ENCODE results near the gene MRPL2. TPM values are rescaled to one million over a fixed set of nuclear protein-coding genes. Genes with fewer than 3 reads are reported as not detected.
A peak's percentile ranks its signal among the peaks of the same experiment; 100 is the strongest.

MRPL2 gene
- total RNA-seq, result 76.4 TPM
- long read RNA-seq, transcript MRPL2-202 (7 exons, 1,588 nt), result major isoform, 10 of 18 reads
- long read RNA-seq, partial matches to known transcripts, result 0 of 18 reads
- long read RNA-seq, other reads (novel, unspliced or antisense), result 2 of 18 reads

- DNase-seq (ENCODE audit: low spot score), result peak; percentile 100
- intact Hi-C loops (cut with DNase I), result loop anchor here (1.0 kb wide), 1 partner anchor 46 kb away; the partner anchor contains the start of gene MEA1
These were observed at the start of gene MRPL2, which contains the start of gene KLC4 for GRCh38 chr6:43059168-43060033. MRPL2 (minus strand) TSS chr6:43059434; CDS start chr6:43059381, 53 bp downstream. KLC4 (plus strand) TSS chr6:43059631; CDS start chr6:43061336, 1,705 bp downstream.

DNA sequence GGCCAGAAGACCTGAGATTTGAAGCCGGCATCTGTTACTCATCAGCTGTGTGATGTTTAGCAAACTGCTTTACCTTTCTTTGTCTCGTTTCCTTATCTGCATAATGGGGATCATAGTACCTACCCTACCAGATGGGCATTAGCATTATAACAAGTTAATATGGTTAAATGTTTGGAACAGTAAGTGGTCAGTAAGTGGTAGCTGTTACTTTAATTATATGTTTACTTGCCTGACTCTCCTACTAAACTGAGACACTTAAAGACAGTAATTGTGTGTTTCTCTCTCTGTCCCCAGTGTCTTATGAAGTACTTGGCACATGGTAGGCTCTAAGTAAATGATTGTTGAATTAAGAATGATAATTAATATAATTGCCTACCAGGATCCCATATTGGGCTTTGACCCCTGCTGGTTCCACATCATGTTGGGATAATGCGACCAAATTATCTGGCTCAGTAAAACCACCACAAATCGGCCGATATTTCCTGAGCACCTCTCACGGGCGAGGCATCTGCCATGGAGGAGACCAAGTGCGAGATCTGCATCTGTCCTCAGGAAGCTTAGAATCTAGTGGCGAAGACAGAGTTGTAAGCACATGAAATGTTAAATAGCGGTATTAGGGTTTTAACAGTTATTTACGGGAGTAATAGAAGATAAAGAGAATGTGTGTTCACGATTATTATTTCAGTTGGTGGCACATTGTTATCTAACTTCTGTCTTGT lies 48.3 kb upstream of the MRPL2 start:
- intact Hi-C loops (cut with DNase I), result no loop called here
- DNase-seq (ENCODE audit: low spot score), result peak; percentile 33

- intact Hi-C loops (cut with DNase I), result no loop called here
- no peak for DNase-seq (ENCODE audit: low spot score)
These were observed 46.4 kb upstream of the MRPL2 start for GRCh38 chr6:43105538-43106222.

DNA sequence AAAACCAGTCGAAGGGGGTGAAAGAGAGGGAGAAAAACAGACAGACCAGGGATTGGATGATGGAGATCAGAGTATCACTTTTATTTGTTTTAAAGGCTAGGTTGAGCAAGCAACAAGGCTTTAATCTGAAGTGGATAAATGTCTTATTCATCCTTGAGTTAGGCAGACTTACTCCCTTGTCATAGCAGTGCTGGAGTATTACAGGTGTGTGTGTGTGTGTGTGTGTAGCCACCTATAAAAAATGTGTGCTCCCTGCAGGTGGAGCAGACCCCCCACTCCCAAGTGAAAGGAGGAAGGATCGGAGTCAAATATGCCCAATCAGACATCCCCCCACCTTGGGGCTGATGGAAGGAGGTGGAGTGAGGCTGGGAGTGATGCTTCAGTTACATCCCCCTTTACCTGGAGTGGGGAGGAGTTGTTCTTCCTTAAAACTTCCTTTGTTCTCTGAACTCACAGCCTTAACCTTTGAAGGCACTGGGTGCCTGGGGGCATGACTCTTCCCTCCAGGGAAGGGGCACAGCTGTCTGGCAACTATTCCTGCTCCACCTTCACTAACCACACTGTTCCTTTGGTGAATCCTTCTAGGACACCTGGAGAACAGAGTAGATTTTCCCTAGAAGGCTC lies 44.1 kb upstream of the MRPL2 start:
- intact Hi-C loops (cut with DNase I), result no loop called here

GRCh38 chr6:43101497-43101896 lies 42.3 kb upstream of the MRPL2 start:
- intact Hi-C loops (cut with DNase I), result no loop called here
- no peak for DNase-seq (ENCODE audit: low spot score)

More for the DNA sequence above, 44.1 kb upstream of the MRPL2 start:
- DNase-seq (ENCODE audit: low spot score), result no peak

GRCh38 chr6:43097502-43097901 lies 38.3 kb upstream of the MRPL2 start:
- DNase-seq (ENCODE audit: low spot score), result no peak
- intact Hi-C loops (cut with DNase I), result no loop called here

- intact Hi-C loops (cut with DNase I), result no loop called here
- no peak for DNase-seq (ENCODE audit: low spot score)
These were observed 37.9 kb upstream of the MRPL2 start for GRCh38 chr6:43097098-43097489.

DNA sequence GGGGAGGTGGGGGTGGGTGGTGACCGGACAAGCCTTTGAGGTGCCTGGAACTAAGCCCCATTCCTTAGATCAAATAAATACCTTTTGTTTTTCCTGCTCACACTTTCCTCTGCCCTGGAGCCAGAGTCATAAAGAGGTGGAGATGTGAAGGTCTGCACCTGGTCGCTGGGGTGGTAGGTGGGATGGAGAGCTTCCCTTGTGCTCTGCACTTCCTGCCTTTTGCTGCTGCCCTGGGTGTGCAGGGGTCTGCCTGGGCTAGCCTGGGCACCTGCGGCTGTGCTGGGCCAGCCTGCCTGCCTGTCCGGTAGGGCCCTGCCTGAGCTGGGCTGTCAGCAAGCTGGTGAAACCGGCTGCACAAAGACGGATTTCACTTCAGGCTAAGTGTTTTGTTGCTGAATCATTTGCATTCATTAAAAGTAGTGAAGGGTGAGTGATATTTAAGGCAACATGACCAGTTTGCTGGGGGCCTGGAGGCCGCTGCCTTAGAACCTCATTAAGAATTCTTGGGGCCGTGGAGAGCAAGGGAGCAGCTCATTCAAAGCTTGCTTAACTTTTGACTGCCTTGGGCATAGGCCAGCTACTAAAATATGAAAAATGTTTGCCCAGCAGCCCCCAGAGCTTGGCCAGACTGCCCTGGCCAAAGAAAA lies 37.3 kb upstream of the MRPL2 start:
- intact Hi-C loops (cut with DNase I), result no loop called here
- no peak for DNase-seq (ENCODE audit: low spot score)

DNA sequence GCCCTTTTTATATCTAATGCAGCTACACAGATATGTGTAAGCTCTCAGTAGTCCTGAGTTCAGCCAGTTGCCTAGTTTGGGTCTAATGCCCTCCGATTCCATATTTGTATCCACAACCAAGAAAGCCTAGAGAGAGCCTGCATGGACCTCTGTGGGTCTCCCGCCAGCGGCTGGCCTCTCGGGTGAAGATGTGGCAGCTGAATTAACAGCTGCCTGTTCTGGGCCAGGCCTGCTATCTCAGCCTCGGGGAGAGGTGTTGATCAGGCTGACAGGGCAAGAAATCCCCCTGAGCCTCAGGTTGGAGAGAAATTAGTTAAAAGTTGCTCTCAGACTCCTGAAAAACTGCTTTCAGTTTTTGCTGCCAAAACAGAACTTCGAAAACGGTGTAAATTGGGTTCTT lies 36.7 kb upstream of the MRPL2 start:
- intact Hi-C loops (cut with DNase I), result no loop called here
- DNase-seq (ENCODE audit: low spot score), result no peak

DNA sequence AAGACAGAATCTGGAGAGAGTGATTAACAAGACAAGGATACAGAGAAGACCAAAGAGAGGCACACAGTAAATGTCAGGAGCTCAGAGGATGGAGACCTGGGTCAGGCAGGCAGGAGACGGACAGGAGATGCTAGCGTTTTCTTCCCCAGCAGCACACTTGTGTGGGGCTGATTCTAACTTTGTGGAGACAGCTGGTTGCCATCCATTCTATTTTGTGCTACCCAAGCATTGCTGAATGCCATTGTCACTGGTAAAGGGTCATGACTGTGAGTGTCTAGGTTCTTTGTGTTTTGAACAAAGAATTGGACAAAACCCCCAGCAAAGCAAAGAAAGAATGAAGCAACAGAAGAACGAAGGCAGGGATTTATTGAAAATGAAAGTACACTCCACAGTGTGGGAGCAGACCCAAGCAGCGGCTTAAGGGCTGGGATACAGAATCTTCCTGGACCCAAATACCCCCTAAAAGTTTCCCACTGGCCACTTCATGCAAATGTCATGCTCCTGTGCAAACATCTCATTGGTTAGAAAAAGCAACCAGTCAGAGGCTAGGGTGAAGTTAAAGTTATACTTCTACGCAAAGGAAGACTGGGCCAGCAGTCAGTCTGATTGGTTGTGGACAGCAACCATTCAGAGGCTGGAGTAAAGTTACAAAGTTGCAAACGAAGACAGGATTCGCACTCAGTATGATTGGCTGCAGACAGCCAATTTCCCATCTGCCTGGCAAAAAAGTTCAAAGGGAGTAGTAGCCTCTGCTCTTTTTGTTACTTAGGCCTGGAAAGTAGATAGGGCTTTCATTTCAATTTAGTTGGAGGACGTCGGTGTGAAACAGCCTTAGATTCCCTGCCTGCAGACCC lies 34.4 kb upstream of the MRPL2 start:
- no peak for DNase-seq (ENCODE audit: low spot score)
- intact Hi-C loops (cut with DNase I), result no loop called here

- no peak for DNase-seq (ENCODE audit: low spot score)
- intact Hi-C loops (cut with DNase I), result no loop called here
These were observed 33.4 kb upstream of the MRPL2 start for GRCh38 chr6:43092635-43093034.

GRCh38 chr6:43091436-43091991 lies 32.3 kb upstream of the MRPL2 start:
- intact Hi-C loops (cut with DNase I), result no loop called here
- DNase-seq (ENCODE audit: low spot score), result no peak

- no peak for DNase-seq (ENCODE audit: low spot score)
- intact Hi-C loops (cut with DNase I), result no loop called here
These were observed 31.8 kb upstream of the MRPL2 start for GRCh38 chr6:43091020-43091419.

GRCh38 chr6:43090559-43090956 lies 31.3 kb upstream of the MRPL2 start:
- intact Hi-C loops (cut with DNase I), result no loop called here
- no peak for DNase-seq (ENCODE audit: low spot score)

DNA sequence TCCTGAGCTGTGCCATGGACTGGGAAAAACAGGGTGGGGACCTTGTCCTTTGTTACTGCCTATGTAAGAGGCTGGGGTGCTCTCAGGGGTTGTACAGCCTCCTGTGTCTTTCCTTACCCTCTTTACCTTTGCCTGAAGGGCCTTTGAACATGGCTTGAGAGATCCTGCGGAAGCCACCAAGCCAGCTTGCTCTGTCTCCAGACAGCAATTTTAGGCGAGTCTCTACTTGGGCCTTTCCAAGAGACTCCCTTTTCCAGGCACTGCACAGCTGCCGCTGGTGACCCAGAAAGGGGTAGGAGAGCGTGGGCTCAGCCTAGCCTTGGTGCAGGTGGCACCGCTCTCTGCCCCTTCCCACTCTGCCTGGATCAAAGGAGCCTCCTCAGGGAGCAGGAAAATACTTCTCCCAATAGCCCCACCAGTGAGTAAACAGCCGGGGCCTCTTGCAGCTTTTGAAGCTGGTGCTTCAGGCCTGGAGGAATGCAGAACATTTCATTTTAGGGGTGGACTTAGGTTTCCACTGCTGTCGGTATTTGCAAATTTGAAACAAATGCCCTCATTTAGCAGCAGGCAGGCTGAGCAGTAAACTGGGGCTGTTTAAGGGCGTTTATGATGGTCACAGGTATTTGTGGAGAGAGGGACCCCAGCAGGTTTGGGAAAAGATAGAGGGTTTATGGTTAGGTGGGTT lies 30.8 kb upstream of the MRPL2 start:
- intact Hi-C loops (cut with DNase I), result no loop called here
- no peak for DNase-seq (ENCODE audit: low spot score)

GRCh38 chr6:43089467-43089866 lies 30.2 kb upstream of the MRPL2 start:
- no peak for DNase-seq (ENCODE audit: low spot score)
- intact Hi-C loops (cut with DNase I), result no loop called here

GRCh38 chr6:43088654-43089056 lies 29.4 kb upstream of the MRPL2 start:
- no peak for DNase-seq (ENCODE audit: low spot score)
- intact Hi-C loops (cut with DNase I), result no loop called here

All from cardiac septum (tissue), 1 donor.